H9 (cell line): Measurements from ENCODE around the gene TBC1D1. TPM values are rescaled to one million over a fixed set of nuclear protein-coding genes. Genes with fewer than 3 reads are reported as not detected.

Experiments used
- DNase-seq: peaks from one replicate; pipeline ENCODE4 v3.0.0-alpha.2; 2017
- H2AFZ ChIP-seq: one replicate; pipeline ENCODE4 v1.6.1; 2013; ENCODE audit warnings: mild to moderate bottlenecking, low read length, control low read depth, moderate library complexity
- H2AK5ac ChIP-seq: 2 replicates; pipeline ENCODE4 v1.6.1; 2013; ENCODE audit warnings: low read length, control low read depth, mixed read lengths; ENCODE audit not compliant: insufficient read length
- H2BK120ac ChIP-seq: one replicate; pipeline ENCODE4 v1.6.1; 2013; ENCODE audit warnings: low read depth, mild to moderate bottlenecking, low read length, control low read depth, inconsistent platforms; ENCODE audit not compliant: poor library complexity, severe bottlenecking
- H2BK12ac ChIP-seq: 2 replicates; pipeline ENCODE4 v1.6.1; 2013; ENCODE audit warnings: low read length, control low read depth, mixed read lengths, low read depth; ENCODE audit not compliant: insufficient read length
- H2BK15ac ChIP-seq: 2 replicates; pipeline ENCODE4 v1.6.1; 2013; ENCODE audit warnings: low read depth, low read length, control low read depth
- H2BK20ac ChIP-seq: one replicate; pipeline ENCODE4 v1.6.1; 2013; ENCODE audit warnings: low read depth, mild to moderate bottlenecking, low read length, control low read depth, inconsistent platforms; ENCODE audit not compliant: poor library complexity, severe bottlenecking
- H2BK5ac ChIP-seq: 2 replicates; pipeline ENCODE4 v1.6.1; 2013; ENCODE audit warnings: low read length, control low read depth, mixed read lengths; ENCODE audit not compliant: insufficient read length
- H3K14ac ChIP-seq: 2 replicates; pipeline ENCODE4 v1.6.1; 2013; ENCODE audit warnings: low read length, control low read depth; ENCODE audit not compliant: insufficient read depth
- H3K18ac ChIP-seq: 2 replicates; pipeline ENCODE4 v1.6.1; 2013; ENCODE audit warnings: low read depth, mild to moderate bottlenecking, mixed read lengths, low read length, control low read depth; ENCODE audit not compliant: insufficient read length
- H3K23ac ChIP-seq: 2 replicates; pipeline ENCODE4 v1.6.1; 2013; ENCODE audit warnings: low read length, control low read depth, mixed read lengths, low read depth; ENCODE audit not compliant: insufficient read length
- H3K23me2 ChIP-seq: 2 replicates; pipeline ENCODE4 v1.6.1; 2013; ENCODE audit warnings: low read depth, mild to moderate bottlenecking, mixed read lengths, low read length, control low read depth; ENCODE audit not compliant: insufficient read length, poor library complexity, severe bottlenecking
- H3K27ac ChIP-seq: 2 replicates; pipeline ENCODE4 v1.5.1; 2013; ENCODE audit warnings: low read length, control low read depth, mixed read lengths, low read depth; ENCODE audit not compliant: insufficient read length
- H3K27me3 ChIP-seq: 2 replicates; pipeline ENCODE4 v1.6.1; 2013; ENCODE audit warnings: low read length, control low read depth, inconsistent platforms; ENCODE audit not compliant: insufficient read depth
- H3K4ac ChIP-seq: 2 replicates; pipeline ENCODE4 v1.6.1; 2013; ENCODE audit warnings: low read depth, mild to moderate bottlenecking, control low read depth, inconsistent platforms, low read length, moderate library complexity
- H3K4me1 ChIP-seq: 2 replicates; pipeline ENCODE4 v1.6.1; 2013; ENCODE audit warnings: low read length, control low read depth, inconsistent platforms; ENCODE audit not compliant: insufficient read depth
- H3K4me2 ChIP-seq: 2 replicates; pipeline ENCODE4 v1.6.1; 2013; ENCODE audit warnings: low read length, control low read depth, mixed read lengths; ENCODE audit not compliant: insufficient read length, insufficient read depth
- H3K56ac ChIP-seq: 2 replicates; pipeline ENCODE4 v1.6.1; 2013; ENCODE audit warnings: low read depth, mild to moderate bottlenecking, mixed read lengths, low read length, control low read depth; ENCODE audit not compliant: insufficient read length
- H3K79me1 ChIP-seq: 2 replicates; pipeline ENCODE4 v1.6.1; 2013; ENCODE audit warnings: low read depth, mild to moderate bottlenecking, moderate library complexity, low read length, control low read depth, inconsistent platforms; ENCODE audit not compliant: insufficient read depth, poor library complexity, severe bottlenecking
- H3K79me2 ChIP-seq: 2 replicates; pipeline ENCODE4 v1.6.1; 2013; ENCODE audit warnings: low read length, control low read depth, inconsistent platforms; ENCODE audit not compliant: insufficient read depth
- H3K9ac ChIP-seq: 2 replicates; pipeline ENCODE4 v1.6.1; 2013; ENCODE audit warnings: low read length, control low read depth, mixed read lengths; ENCODE audit not compliant: insufficient read length; ENCODE audit errors: extremely low read depth
- H3K9me3 ChIP-seq: one replicate; pipeline ENCODE4 v1.6.1; 2013; ENCODE audit warnings: low read depth, low read length, inconsistent platforms; ENCODE audit not compliant: control insufficient read depth
- H3T11ph ChIP-seq: one replicate; pipeline ENCODE4 v1.6.1; 2013; ENCODE audit warnings: mild to moderate bottlenecking, low read length, control low read depth, inconsistent platforms
- H4K20me1 ChIP-seq: one replicate; pipeline ENCODE4 v1.6.1; 2013; ENCODE audit not compliant: control insufficient read depth, insufficient read length, insufficient read depth
- H4K5ac ChIP-seq: 2 replicates; pipeline ENCODE4 v1.6.1; 2013; ENCODE audit warnings: low read depth, mild to moderate bottlenecking, mixed read lengths, low read length, control low read depth; ENCODE audit not compliant: insufficient read length
- H4K8ac ChIP-seq: replicated peaks from 2 replicates; pipeline ENCODE4 v1.6.1; 2013; ENCODE audit warnings: low read length, control low read depth, mixed read lengths, low read depth; ENCODE audit not compliant: insufficient read length
- H4K91ac ChIP-seq: 2 replicates; pipeline ENCODE4 v1.6.1; 2013; ENCODE audit warnings: low read depth, mild to moderate bottlenecking, moderate library complexity, mixed read lengths, low read length, control low read depth; ENCODE audit not compliant: insufficient read length
- H3K27ac Mint-ChIP-seq, 3 experiments: 2 replicates in 2 of 3; 3 replicates in 1 of 3; pipeline ENCODE4 v1.8.0; 2020 to 2021; ENCODE audit warnings: mixed read lengths in 3 of 3, mild to moderate bottlenecking in 1 of 3, moderate library complexity in 1 of 3
- H3K27me3 Mint-ChIP-seq: 2 replicates; pipeline ENCODE4 v1.8.0; 2021; ENCODE audit warnings: low read depth, mild to moderate bottlenecking, moderate library complexity, mixed read lengths
- H3K36me3 Mint-ChIP-seq, 3 experiments: 2 replicates in 2 of 3; 3 replicates in 1 of 3; pipeline ENCODE4 v1.8.0; 2020 to 2021; ENCODE audit warnings: low read depth in 3 of 3, mixed read lengths in 3 of 3; ENCODE audit not compliant: insufficient read depth in 1 of 3
- H3K4me1 Mint-ChIP-seq, 2 experiments: 2 replicates each; pipeline ENCODE4 v1.8.0; 2020; ENCODE audit warnings: mixed read lengths in 2 of 2
- H3K4me3 Mint-ChIP-seq, 2 experiments: 2 replicates in 1 of 2; 3 replicates in 1 of 2; pipeline ENCODE4 v1.8.0; 2020 to 2021; ENCODE audit warnings: mild to moderate bottlenecking in 2 of 2, mixed read lengths in 2 of 2, moderate library complexity in 1 of 2
- H3K9me3 Mint-ChIP-seq, 2 experiments: 2 replicates in 1 of 2; 3 replicates in 1 of 2; pipeline ENCODE4 v1.8.0; 2020; ENCODE audit warnings: mild to moderate bottlenecking in 2 of 2, mixed read lengths in 2 of 2, moderate library complexity in 1 of 2
- CTCF ChIP-seq: fragments of 200-600 bp; sonication (generic); conservative IDR thresholded peaks from 3 replicates; pipeline ENCODE4 v1.8.0; 2021; ENCODE audit warnings: antibody characterized with exemption, mild to moderate bottlenecking
- WGBS: extraction: QIAGEN DNeasy Blood & Tissue Kit; methylation state at CpG from one replicate; pipeline ENCODE4 v1.1.7; 2013; ENCODE audit warnings: missing lambda C conversion rate, low lambda C conversion rate, mixed read lengths; ENCODE audit not compliant: insufficient read length; ENCODE audit errors: extremely low coverage; 5-methylcytosine and 5-hydroxymethylcytosine counted together
- total RNA-seq: library from RNA; stranded (reverse); gene quantifications from 2 replicates; pipeline ENCODE4 v1.2.1, GENCODE V29; 2021

Gene TBC1D1
- total RNA-seq, 1 experiment from 2014 or later = 109 TPM

GRCh38 chr4:38082424-38083385 lies 191.8 kb downstream of the TBC1D1 start:
- Histone ChIP-seq H2BK120ac (no peak overlapping the region), H4K20me1 (no peaks in the 10 kb centered on the region), H2AK5ac (no peak overlapping the region), H3K9me3 (no peaks in the 10 kb centered on the region), H2BK12ac (no peak overlapping the region), H4K91ac (no peak overlapping the region), H3K27ac (no peak overlapping the region), H4K5ac (no peak overlapping the region), H2BK5ac (no peak overlapping the region), H3K4ac (no peak overlapping the region), H3K4me1 (peaks cover 8% of the 10 kb centered on the region; the same call in 1 of the 2 replicates), H3K79me1 (peaks cover 2% of the 10 kb centered on the region), H4K8ac (no peak overlapping the region), H3K56ac (no peak overlapping the region), H3K9ac (no peak overlapping the region), H2AFZ (no peak overlapping the region), H3K79me2 (no peaks in the 10 kb centered on the region), H3K14ac (no peak overlapping the region), H3K23ac (no peak overlapping the region), H3K4me2 (no peak overlapping the region), H2BK15ac (no peak overlapping the region), H2BK20ac (no peak overlapping the region), H3K18ac (no peak overlapping the region), H3K27me3 (no peaks in the 10 kb centered on the region), H3T11ph (no peak overlapping the region), H3K23me2 (no peaks in the 10 kb centered on the region)
- no peaks in the 10 kb centered on the region for H3K27me3 Mint-ChIP-seq
- no peak overlapping the region for H3K4me3 Mint-ChIP-seq
- no peaks in the 10 kb centered on the region; a peak in 1 of 5 replicates for H3K9me3 Mint-ChIP-seq
- H3K4me1 Mint-ChIP-seq = peaks cover 23 to 26% of the 10 kb centered on the region in 2 experiments
- H3K27ac Mint-ChIP-seq = no peak overlapping the region
- no peak for DNase-seq
- peaks cover 7 to 9% (median 9%) of the 10 kb centered on the region in 3 experiments for H3K36me3 Mint-ChIP-seq
- WGBS = no CpG with 5 or more reads among the region's 11 CpGs
- TF ChIP-seq CTCF = no peak
